ENCODE measurements around the gene YPEL1.

DNA sequence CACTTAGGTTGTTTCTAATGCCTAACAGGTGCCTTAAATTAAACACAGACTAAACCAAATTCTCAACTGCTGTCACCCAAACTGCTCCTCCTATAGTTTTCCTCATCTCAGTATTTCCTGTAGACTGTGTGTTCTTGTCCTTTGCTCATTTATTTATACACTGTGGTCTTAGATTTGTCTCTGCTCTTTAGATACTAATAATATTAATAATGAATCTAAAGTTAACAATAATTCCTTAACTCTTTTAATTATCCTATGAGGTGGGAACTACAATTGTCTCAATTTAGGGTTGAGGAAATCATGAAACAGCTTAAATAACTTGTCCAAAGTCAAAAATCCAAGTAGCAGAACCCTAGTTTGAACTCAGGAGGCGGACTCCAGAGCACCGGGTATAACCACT is 43.9 kb upstream of the YPEL1 start:
- TF ChIP-seq, protein P1, sequence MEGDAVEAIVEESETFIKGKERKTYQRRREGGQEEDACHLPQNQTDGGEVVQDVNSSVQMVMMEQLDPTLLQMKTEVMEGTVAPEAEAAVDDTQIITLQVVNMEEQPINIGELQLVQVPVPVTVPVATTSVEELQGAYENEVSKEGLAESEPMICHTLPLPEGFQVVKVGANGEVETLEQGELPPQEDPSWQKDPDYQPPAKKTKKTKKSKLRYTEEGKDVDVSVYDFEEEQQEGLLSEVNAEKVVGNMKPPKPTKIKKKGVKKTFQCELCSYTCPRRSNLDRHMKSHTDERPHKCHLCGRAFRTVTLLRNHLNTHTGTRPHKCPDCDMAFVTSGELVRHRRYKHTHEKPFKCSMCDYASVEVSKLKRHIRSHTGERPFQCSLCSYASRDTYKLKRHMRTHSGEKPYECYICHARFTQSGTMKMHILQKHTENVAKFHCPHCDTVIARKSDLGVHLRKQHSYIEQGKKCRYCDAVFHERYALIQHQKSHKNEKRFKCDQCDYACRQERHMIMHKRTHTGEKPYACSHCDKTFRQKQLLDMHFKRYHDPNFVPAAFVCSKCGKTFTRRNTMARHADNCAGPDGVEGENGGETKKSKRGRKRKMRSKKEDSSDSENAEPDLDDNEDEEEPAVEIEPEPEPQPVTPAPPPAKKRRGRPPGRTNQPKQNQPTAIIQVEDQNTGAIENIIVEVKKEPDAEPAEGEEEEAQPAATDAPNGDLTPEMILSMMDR (IDR thresholded peaks at IDR 0.05) = no peak
- no peak for TF ChIP-seq POLR2A (IDR thresholded peaks at IDR 0.05)

Measured in uterus (tissue), 2 donors.